Stimulated activated CD4-positive, alpha-beta T cell treated with anti-CD3 and anti-CD28 coated beads, Interleukin-12 subunit alpha, Interleukin-12 subunit beta, amount 100 ng/mL, for 4 hours (primary cell): ENCODE data around the gene MYBPH.

Experiments used
- DNase-seq: peaks from one replicate; pipeline ENCODE4 v3.0.0-alpha.2; 2020

MYBPH gene

DNA sequence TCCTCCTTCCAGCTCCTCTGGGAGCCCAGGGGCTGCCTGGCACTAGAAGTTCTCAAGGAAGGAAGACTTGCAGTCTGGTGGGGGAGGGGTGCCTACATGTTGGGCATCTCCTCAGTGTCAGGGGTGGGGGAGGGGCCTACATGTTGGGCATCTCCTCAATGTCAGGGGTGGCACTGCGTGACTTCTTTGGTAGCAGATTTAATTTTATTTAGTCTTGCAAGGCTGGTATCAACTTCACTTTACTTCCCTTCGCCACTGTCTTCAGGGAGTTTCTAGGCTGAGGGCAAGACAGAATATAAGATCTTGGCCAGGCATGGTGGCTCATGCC, 29.6 kb downstream of the MYBPH start:
- DNase-seq: no peak

DNA sequence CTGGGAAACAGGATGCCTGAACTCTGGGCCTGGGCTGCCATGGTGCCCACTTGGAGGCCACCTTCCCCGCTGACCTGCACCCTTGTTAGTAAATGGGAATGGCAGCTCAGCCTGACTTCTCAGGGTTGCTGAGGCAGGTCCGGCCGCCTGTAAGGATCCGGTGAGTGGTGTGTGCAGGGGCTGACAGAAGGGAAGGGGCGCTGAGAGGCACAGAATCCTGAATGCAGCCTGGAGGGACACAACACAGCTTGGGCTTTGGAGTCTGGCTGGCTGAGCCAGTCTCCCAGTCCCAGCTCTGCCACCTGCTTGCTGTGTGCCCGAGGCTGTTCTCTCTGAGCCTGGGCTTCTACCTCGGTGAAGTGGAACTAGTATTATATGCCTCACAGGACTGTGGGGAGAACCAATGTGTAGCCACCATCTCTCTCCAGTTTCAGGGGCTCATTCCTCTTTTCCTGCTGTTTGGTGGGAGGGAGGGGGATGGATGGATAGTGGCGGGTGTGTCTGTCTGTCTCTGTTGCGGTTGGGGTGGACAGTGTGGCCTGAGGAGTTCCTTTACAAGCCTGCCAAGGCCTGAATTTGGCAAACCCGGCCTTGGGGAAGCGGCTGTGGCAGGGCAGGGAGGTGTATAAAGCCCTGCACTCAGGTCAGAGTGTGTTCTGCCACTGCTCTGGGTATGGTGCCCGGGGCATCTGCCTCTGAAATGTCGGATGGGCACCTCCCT, 30.1 kb downstream of the MYBPH start:
- no peak for DNase-seq

DNA sequence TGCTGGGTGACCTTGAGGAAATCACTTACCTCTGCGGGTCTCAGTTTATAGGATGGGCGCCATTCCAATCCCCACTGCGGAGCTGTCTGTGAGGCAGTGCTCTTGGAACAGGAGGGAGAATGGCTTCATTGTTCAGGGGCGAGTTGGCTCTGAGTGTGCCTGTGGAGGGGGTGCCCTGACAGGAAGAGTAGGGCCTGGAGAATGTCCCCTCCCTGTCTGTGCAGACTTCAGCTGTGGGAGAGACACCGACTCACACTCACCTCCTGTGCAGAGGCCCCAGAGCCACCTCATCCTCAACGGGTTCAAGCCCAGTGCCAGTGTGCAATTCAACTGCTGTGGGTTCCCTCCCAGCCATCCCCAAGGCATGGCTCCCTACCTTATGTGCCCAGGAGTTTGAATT, 31.0 kb downstream of the MYBPH start:
- no peak for DNase-seq

DNA sequence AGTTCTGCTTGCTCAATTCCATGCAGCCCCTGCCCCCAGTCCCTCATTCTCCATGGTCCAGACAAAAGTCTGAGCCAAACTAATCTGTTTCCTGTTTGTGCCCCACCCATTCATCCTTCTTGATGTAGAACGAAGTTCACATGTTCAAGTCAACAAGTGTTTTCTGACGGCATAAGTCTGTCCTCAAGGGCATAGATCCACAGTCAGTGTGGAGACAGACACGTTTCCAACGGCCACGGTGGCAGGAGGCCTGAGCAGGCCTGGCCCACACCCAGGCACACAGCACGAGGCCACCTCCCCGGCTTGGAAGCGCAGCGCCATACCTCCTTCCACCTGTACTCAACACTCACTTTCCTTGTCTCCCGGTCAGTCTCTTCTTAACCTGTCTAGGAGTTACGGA, 32.0 kb downstream of the MYBPH start:
- DNase-seq: no peak

DNA sequence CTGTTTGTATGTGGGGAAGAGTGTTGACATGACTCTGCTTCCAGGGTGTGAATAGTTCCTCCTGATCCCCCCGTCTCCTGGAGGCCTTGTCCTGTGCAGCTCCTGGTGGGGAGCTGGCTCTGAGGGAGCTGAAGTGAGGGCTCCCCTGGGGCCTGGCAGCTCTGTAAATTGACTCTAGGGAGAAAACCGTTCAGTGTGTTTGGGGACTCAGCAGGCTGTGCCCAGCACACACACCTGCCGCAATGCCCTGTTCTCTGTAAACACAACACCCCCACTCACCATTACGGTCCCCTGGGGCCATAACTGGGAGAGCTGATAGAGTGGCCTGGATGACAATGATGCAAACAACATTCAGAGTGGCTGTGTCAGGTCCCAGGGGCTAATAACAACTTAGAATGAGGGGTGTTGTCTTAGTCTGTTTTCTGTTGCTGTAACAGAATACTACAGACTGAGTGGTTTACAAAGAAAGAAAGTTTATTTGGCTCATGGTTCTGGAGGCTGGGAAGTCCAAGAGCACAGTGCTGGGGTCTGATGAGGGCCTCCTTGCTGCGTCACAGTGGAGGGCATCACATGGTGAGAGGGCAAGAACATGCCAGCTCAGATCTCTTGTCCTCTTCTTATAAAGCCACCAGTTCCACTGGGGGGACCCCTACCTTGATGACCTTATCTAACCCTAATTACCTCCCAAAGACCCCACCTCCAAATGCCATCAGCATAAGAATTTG, 32.8 kb downstream of the MYBPH start:
- no peak for DNase-seq

DNA sequence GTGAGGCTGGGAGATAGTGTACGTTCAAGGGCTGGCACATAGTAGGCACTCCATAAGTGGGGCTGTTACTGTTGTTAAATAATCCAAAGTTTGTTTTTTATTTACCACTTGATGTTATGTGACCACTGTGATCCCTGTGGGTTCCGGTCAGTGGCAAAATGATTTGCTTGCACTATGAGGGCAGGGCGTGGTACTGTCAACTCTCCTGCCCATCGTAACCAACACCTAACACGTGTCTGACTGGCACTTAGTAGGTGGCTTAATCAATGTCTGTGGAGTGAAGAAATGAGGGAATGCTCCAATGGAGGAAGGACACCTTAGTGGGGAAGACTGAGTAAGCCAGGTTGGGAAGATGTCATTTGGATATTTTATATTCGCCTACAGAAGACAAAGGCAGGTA, 33.5 kb downstream of the MYBPH start:
- DNase-seq: no peak

DNA sequence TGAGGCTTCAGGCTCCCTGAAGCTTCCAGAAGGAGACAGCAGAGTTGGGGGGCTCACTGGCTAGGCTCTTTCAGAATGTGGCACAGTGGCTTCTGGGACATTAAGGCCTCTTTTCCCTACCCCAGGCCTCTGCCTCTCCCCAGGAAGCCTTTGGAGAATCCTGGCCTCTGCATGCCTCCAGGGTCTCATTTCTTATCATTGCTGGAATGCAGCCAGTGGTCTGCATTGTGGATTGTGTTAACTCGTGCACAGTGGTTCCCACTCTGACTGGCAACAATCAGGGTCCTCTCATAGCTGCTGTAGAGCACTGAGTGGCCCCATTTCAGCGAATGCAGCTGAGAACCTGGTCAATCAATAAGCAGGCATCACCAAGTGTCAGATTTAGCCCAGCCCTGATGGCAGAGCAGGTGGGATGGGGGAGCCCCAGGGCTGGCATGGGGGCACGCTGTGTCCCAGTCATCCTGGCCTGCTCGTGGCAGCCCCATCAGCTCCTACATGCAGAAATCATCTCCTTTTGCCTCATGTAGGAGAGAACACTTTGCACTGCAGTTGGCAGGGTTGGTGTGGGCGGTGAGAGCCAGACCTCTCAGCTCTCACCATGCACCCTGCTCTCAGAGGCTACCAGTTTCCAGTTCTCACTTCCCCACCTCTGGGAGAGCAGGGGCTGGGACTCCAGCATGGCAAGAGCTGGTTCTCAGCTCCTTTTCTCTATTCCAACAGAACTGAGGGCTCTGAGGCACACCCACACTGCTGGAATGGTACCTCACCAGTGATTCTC, 34.7 kb downstream of the MYBPH start:
- DNase-seq: no peak

DNA sequence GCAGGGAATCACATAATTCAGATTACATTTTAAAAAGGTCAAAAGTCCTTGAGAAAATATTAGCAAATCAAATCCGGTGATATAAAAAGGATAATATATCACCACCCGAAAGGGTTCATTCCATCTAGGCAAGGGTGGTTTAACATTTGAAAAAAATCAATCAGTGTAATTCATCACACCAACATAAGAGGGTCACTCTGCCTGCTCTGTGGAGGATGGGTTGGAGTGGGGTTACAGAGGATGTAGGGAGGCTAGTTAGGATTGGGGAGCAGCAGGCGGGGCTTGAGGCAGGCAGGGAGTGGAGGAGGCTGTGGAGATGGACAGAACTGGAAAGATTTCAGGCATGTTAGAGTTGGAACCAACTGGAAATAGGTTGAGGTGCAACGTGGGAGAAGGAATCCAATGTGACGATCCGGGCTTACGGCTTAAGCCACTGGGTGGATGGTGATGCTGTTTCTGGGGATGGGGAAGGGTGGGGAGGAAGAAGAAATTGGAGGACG, 35.6 kb downstream of the MYBPH start:
- no peak for DNase-seq

DNA sequence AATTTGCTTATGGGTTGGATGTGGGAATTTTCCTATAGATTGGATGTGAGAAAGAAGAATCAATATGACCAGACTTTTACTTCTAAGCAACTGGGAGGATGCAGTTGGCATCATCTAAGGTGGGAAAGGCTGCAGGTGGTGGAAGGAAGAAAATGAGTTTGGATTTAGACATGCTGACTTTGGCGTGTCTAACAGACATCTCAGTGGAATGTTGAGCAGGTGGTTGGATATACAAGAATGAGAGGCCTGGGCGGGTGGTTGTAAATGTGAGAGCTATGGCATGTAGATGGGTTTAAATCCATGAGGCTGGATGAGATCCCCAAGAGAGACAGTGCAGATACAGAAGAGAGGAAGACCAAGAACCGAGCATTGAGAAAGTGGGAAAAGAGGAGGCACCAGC, 37.6 kb downstream of the MYBPH start:
- DNase-seq: no peak

DNA sequence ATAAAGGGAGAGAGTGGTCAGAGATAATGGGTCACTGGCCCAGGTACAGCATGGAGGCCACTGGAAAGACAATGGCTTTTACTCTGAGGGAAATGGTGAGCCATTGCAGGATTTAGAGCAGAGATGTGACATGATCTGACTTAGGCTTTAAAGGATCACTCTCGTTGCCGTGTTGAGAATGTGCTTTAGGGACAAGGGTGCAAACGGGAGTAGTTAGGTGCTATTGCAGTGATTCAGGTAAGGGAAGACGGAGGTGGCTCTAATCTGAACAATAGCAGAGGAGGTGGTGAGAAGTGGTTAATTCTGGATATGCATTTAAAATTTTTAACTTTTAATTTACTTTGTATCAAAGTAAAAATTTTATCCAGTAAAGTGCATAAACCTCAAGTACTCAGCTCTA, 38.3 kb downstream of the MYBPH start:
- DNase-seq: no peak

DNA sequence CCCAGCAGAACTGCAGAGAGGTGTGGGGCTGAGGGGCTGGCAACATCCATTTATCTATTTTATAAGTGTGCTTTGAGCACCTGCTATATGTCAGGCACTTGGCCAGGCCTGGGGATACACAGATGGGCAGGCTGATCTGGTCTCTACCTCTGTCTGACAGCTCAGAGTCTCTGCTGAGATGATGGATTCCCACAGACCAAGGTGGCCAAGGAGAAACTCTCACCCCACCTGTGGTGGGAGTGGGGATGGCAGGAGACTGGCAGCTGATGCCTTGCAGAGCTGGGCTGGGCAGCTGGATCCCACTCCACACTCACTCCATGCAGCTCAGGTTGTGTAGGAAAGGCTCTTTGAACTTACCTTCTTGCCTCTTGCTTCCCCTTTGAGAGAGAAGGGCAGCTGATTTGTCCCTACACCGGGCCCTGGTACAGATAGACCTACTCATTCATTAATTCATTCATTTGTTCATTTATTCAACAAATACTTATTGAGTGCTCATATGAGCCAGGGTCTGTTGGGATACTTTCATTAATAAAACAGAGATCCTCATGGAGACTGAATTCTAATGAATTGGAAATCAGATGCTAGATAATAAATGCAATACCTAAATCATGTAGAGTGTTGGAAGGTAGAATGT, 39.1 kb downstream of the MYBPH start:
- no peak for DNase-seq

DNA sequence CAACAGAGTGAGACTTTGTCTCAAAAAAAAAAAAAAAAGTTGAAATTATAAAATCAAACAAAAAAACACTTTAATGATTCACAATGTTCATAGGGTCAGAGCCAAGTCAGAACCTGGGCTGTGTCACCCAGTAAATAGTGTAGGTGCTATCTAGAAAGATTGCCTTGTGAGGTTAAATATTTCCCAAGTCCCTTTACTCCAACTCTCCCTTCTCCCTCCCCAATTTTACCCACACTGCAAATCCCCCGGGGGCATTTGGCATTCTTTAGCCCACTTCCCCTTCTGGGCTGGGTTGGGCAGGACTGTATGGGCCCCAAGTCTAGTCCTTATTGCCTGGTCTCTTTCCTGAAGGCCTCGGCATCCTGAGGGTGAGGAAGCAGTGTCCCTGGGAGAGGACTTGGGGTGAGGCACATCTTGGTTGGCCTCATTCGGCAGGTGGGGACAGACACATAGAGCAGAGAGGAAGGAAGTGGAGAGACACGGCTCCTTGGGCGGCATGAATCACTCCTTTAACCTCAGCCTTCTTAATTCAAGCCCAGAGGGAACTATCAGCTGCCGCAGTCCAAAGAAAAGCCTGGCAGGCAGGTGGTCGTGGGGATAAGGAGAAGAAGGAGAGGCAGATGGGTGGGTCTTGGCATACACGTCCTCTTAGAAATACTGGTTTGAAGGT, 39.9 kb downstream of the MYBPH start:
- no peak for DNase-seq

DNA sequence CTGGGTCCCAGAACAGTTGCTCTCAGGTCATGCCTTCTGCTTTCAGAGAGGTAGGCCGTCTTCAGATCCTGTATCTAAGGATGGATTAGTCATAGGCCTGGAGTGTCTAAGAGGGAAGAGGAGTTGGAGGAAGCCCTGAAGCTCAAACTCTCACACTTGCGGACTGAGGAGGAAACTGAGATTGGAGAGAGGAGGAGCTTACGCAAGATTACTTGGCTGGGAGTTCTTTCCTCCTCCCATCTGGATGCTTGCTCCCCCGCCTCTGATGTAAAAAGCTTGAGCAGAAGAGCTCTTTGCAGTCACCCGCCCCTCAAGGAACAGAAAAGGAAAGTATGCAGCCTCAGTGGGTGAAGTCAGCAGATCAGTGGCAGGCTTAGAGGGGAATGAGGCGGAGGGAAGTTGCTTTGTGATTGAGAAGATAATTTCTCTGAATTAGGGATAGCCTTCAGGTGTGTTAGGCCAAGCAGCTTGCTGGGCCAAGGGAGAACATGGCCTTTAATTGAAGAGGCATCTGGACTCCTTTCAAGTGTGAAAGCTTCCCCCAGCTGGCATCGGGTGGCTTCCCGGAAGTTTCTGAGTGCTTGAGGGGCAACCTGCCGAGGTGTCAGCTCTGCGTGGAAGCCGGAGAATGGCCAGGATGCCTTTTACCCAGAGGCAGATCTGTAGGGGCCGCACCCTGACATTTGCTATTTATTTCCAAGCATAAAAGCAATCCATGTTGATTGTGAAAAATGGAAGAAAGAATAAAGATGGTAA, 41.5 kb downstream of the MYBPH start:
- no peak for DNase-seq

DNA sequence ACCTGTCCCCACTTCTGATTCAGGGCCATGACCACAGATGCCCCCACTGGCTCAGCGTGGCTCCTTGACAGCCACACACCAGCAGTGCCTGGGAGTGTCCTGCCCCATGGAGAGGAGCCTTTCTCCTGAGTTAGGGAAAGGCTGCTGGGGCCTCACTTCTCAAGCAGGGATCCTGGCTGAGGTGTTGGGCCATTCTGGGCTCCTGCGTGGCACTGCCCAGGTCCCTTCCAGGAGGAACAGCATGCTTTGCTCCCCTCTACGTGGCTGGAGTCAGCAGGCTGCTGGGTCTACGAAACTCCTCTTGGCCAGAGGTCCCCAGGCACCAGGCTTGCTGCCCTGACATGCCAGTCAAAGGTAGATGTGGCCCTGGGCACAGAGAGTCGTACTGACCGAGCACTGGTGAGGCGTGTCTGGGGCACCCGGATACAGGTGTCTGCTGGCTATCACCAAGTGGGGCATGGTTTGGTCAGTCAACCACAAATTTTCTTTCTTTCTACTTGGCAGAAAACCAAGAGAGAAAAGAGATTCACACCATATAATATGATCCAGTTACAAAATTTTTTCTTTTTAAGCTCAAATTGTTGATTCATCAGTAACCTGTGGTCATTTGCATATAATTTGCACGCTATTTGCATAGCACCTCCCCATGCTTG, 44.0 kb downstream of the MYBPH start:
- DNase-seq: no peak

DNA sequence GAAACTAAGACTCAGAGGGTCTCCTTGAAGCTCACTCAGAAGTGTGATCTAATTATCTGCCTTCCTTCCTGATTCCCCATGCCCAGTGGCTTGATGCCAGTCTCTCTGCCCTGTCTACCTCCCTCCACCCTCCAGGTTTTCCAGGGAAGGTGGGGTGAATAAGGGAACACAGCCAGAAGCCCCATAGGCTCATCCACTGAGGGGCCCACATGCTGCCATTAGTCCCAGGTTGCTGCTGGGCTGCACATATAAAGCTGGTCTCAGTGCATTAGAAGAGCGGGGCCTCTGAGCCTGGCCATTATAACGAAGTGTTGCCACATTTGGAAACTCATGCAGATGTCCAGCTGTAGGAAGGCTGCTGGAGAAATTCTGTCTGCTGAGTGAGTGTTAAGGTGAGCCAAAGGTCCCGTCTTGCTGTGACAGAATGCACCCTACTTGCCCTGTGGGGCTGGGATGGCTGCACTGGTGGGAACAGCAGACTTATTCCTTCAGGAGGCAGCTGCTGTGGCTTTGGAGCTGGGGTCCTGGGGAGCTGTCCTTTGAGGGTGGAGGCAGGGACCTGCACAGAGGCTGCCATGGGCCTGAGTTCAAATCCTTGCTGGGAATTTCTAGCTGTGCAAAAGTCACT, 45.2 kb downstream of the MYBPH start:
- DNase-seq: no peak

DNA sequence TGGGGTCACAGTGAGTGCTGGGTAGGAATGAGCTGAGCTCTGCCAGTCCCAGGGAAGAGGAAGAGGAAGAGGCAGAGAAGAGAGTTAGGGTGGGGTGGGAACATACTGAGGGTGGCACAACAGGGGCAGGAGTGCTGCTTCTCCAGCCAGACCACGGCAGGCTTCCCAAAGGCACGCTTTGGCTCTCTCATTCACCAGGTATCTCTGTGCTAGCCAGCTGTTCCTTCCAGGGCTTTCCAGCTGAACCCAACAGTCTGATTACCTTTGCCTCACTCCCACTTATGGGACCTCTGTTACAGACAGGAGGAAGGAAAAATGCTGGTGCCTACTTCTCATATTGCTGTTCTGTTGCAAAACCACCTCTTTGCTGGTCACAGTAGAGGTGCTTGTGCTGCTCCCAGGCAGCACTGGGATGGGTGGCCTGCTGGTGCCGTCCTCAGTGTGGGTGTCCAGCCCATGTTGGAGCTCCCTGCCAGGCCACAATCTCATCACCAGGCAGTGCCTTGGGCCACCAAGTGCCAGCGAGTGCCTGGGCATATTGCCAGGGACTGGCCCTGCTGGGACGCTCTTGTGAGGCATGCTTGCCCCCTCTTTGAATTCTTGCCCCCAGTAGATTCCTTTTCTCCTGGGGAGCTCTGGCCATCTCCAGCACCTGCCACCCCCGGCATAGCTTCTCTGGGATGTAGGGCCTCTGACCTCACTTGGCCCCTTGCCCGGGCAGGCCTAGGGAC, 46.0 kb downstream of the MYBPH start:
- DNase-seq: no peak

DNA sequence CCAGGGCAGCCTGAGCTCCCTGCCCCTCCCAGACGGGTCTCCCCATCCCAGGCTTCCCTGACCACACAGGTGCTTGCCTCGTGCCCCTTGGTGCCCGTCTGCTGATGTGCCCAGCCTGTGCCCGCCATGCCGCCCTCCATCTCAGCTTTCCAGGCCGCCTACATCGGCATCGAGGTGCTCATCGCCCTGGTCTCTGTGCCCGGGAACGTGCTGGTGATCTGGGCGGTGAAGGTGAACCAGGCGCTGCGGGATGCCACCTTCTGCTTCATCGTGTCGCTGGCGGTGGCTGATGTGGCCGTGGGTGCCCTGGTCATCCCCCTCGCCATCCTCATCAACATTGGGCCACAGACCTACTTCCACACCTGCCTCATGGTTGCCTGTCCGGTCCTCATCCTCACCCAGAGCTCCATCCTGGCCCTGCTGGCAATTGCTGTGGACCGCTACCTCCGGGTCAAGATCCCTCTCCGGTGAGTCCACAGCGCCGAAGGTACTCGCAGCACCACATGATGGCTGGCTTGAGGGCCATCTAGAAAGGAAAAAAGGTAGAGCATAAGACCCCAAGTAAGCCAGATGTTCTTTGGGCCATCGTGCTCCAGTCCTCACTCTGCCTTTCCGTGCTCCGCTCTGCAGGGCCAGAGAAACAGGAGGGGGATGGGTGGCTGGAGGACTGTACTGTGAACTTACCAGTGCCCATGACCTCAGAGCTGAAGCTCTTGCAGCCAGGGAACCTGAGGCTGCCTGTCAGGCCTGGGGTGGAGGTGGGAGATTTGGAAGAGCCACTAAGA, 46.7 kb downstream of the MYBPH start:
- no peak for DNase-seq

DNA sequence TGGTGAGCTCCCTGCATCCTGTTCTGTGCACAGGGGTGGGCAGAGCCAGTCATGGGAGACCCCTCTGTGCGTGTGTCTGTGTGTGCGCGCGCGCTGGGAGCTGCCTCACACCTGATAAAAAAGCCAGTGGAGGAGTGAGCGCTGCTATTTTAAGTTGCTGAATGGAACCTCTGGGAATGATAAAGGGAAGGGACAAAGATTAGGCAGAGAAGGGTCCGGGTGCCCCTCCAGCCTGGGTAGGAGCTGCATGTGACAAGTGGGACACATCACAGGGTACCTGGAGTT, 47.3 kb downstream of the MYBPH start:
- no peak for DNase-seq

DNA sequence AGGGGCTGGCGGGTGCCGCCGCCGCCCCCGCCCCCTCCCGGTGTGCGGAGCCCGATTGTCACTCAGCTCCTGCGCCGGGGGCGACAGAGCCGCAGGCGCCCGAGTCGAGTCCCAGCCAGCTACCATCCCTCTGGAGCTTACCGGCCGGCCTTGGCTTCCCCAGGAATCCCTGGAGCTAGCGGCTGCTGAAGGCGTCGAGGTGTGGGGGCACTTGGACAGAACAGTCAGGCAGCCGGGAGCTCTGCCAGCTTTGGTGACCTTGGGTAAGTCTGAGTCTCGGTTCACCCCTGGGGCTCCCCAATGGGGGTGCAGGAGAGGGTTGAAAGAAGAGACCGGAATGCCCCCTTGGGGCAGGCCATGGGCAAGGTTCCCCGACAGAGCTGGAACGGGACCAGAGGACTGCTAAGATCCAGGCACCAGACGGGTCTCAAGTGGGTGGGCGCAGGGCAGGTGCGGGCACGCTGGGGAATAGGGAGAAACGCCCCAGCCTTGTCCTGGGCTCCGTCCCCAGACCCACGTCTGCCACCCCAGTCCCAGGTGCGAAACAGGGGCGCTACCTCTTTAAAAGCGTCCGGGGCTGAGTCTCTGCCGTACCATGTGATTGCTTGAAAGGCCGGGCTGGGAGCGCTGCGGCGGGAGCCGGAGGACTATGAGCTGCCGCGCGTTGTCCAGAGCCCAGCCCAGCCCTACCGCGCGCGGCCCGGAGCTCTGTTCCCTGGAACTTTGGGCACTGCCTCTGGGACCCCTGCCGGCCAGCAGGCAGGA, 47.8 kb downstream of the MYBPH start, which contains the start of gene ADORA1:
TSS of gene ADORA1 (plus strand) at position 61 of the 765 bp plus-strand sequence. CDS start 1,116 bp downstream, outside the sequence.
- no peak for DNase-seq
